OCI-LY7 (cell line): ENCODE measurements around the gene EME2. TPM values are rescaled to one million over a fixed set of nuclear protein-coding genes. Genes with fewer than 3 reads are reported as not detected.

ENCODE experiments used
- BruUV-seq: library from RNA; stranded (reverse); fragments of 400-500 nt; replicated peaks from 2 replicates; lab custom pipeline; 2021; lab: Mats Ljungman, UMichigan
- CTCF ChIA-PET: fragments of 300-600 bp; sonication (Branson Sonifier 250); formaldehyde crosslinking; loops from one replicate; lab custom pipeline; 2022; ENCODE audit warnings: antibody characterized with exemption; ENCODE audit not compliant: unreplicated experiment; lab: Charles Lee
- POLR2A ChIA-PET: fragments of 300-600 bp; sonication (Branson Sonifier 250); formaldehyde crosslinking; loops from one replicate; lab custom pipeline; 2022; ENCODE audit warnings: antibody characterized with exemption; lab: Charles Lee
- DNase-seq: peaks from one replicate; pipeline ENCODE4 v3.0.0-alpha.2; 2015; ENCODE audit warnings: low spot score
- H2AFZ ChIP-seq: fragments of 200-600 bp; sonication (generic), shearing (Covaris generic); 2 replicates; pipeline ENCODE4 v1.6.1; 2014; ENCODE audit warnings: mild to moderate bottlenecking, antibody characterized with exemption, low read length, moderate library complexity
- H3K27ac ChIP-seq: fragments of 200-600 bp; sonication (generic); 2 replicates; pipeline ENCODE4 v1.5.1; 2014; ENCODE audit warnings: mixed run types, low read depth, mild to moderate bottlenecking, moderate library complexity, low read length, inconsistent platforms; ENCODE audit not compliant: poor library complexity, severe bottlenecking
- H3K36me3 ChIP-seq: fragments of 200-600 bp; sonication (generic); 2 replicates; pipeline ENCODE4 v1.6.1; 2014; ENCODE audit warnings: mild to moderate bottlenecking, antibody characterized with exemption, low read length, moderate library complexity, mixed read lengths; ENCODE audit not compliant: insufficient read depth
- H3K4me1 ChIP-seq: fragments of 200-600 bp; sonication (generic); 2 replicates; pipeline ENCODE4 v1.5.1; 2014; ENCODE audit warnings: mild to moderate bottlenecking, low read length; ENCODE audit not compliant: insufficient read depth, poor library complexity, severe bottlenecking
- H3K4me2 ChIP-seq: fragments of 200-600 bp; sonication (generic); 2 replicates; pipeline ENCODE4 v1.6.1; 2014; ENCODE audit warnings: mild to moderate bottlenecking, low read length
- H3K4me3 ChIP-seq: fragments of 200-600 bp; sonication (generic); 2 replicates; pipeline ENCODE4 v1.5.1; 2014; ENCODE audit warnings: mild to moderate bottlenecking, low read depth, low read length; ENCODE audit not compliant: poor library complexity, severe bottlenecking
- H3K79me2 ChIP-seq: fragments of 200-600 bp; sonication (generic); 2 replicates; pipeline ENCODE4 v1.6.1; 2016; ENCODE audit warnings: low read depth, mild to moderate bottlenecking, low read length, moderate library complexity, mixed read lengths; ENCODE audit not compliant: insufficient read depth
- H3K9me2 ChIP-seq: fragments of 200-600 bp; sonication (generic); 2 replicates; pipeline ENCODE4 v1.6.1; 2016; ENCODE audit warnings: mild to moderate bottlenecking, low read length, mixed read lengths; ENCODE audit not compliant: insufficient read depth
- H3K9me3 ChIP-seq: fragments of 200-600 bp; sonication (generic); 2 replicates; pipeline ENCODE4 v1.6.1; 2014; ENCODE audit warnings: mild to moderate bottlenecking, mixed run types, low read length, mixed read lengths
- H4K20me1 ChIP-seq: fragments of 200-600 bp; sonication (generic); 2 replicates; pipeline ENCODE4 v1.6.1; 2014; ENCODE audit warnings: mild to moderate bottlenecking, antibody characterized with exemption, low read length, moderate library complexity, mixed read lengths; ENCODE audit not compliant: insufficient read depth
- EZH2phosphoT487 ChIP-seq: fragments of 200-600 bp; sonication (generic); IDR thresholded peaks from 2 replicates; pipeline ENCODE4 v1.6.1; 2018; ENCODE audit warnings: low read depth, borderline replicate concordance, mild to moderate bottlenecking, mixed run types, antibody characterized with exemption, low read length, moderate library complexity, mixed read lengths
- intact Hi-C: fragments of 100-400 bp; cut with micrococcal nuclease; formaldehyde crosslinking; loops from one replicate; pipeline ENCODE4 v1.10.0; 2022; ENCODE audit not compliant: unreplicated experiment
- total RNA-seq, 2 experiments: library from RNA; depleted of rRNA in 1 of 2; stranded (reverse); fragments of >200 nt in 1 of 2; shearing (Covaris generic) in 1 of 2; gene quantifications; 2 replicates each; pipeline ENCODE4 v1.2.3, GENCODE V29; 2014 to 2022
- TF ChIP-seq, protein P1 (sequence below): fragments of 200-600 bp; sonication (generic); conservative IDR thresholded peaks from 2 replicates; pipeline ENCODE4 v1.5.1; 2014; ENCODE audit warnings: mild to moderate bottlenecking, antibody characterized with exemption, low read length, moderate library complexity, mixed read lengths

EME2 gene
- total RNA-seq, 2 experiments from 2014 or later = 23.8 to 48.5 TPM

DNA sequence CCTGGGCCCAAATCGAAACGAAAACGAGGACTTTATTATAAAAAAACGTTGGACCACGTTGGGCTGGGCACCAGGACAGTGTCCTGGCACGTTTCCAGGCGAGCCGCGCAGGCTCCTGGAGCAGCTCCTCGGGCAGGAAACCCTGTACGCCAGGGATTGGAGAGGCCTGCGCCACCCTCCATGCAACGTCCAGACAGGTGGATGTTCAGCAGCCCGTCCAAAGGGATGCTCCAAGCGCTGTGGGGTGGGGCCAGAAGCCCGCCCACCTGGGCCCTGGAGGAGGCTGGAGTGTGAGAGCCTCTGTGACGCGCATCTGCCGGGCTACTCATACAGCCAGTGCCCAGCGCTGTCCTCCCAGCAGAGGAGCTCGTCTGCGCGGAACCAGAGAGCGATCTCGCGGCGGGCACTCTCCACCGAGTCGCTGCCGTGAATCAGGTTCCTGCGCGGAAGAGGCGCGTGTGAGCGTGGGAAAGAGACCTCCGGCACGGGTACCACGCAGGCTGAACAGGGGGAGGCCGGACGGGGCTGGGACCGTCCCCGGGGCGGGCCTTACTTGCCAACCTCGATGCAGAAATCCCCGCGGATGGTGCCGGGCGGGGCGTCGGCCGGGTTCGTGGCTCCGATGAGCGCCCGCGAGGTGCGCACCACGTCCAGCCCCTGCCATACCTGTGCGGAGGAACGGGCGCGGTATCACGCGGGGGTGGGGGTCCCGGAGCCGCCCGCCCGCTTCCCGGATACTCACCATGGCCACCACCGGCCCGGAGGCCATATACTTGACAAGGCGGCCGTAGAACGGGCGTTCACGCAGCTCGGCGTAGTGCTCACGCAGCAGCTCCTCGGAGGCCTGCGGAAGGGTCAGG, 2.1 kb upstream of the EME2 start:
- peak; percentile 18 for DNase-seq
- Histone ChIP-seq H3K27ac (peak overlapping the region; percentile 89), H3K4me3 (peak overlapping the region; percentile 98), H3K9me3 (no peaks in the 10 kb centered on the region), H2AFZ (no peak overlapping the region), H3K79me2 (peaks cover 26% of the 10 kb centered on the region; the same call in 1 of the 2 replicates), H4K20me1 (no peaks in the 10 kb centered on the region), H3K4me1 (peaks cover 23% of the 10 kb centered on the region), H3K36me3 (peaks cover 66% of the 10 kb centered on the region), H3K4me2 (peak overlapping the region; percentile 100), H3K9me2 (no peaks in the 10 kb centered on the region)
- BruUV-seq = no TSS peak
- no peak for TF ChIP-seq EZH2phosphoT487
- TF ChIP-seq, protein P1, sequence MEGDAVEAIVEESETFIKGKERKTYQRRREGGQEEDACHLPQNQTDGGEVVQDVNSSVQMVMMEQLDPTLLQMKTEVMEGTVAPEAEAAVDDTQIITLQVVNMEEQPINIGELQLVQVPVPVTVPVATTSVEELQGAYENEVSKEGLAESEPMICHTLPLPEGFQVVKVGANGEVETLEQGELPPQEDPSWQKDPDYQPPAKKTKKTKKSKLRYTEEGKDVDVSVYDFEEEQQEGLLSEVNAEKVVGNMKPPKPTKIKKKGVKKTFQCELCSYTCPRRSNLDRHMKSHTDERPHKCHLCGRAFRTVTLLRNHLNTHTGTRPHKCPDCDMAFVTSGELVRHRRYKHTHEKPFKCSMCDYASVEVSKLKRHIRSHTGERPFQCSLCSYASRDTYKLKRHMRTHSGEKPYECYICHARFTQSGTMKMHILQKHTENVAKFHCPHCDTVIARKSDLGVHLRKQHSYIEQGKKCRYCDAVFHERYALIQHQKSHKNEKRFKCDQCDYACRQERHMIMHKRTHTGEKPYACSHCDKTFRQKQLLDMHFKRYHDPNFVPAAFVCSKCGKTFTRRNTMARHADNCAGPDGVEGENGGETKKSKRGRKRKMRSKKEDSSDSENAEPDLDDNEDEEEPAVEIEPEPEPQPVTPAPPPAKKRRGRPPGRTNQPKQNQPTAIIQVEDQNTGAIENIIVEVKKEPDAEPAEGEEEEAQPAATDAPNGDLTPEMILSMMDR = no peak
- ChIA-PET POLR2A (no interaction called here), CTCF (no interaction called here)
- intact Hi-C loops = loop anchor here (5.0 kb wide), 1 partner anchor 158 kb away; the partner anchor contains the start of genes CRAMP1 and IFT140

DNA sequence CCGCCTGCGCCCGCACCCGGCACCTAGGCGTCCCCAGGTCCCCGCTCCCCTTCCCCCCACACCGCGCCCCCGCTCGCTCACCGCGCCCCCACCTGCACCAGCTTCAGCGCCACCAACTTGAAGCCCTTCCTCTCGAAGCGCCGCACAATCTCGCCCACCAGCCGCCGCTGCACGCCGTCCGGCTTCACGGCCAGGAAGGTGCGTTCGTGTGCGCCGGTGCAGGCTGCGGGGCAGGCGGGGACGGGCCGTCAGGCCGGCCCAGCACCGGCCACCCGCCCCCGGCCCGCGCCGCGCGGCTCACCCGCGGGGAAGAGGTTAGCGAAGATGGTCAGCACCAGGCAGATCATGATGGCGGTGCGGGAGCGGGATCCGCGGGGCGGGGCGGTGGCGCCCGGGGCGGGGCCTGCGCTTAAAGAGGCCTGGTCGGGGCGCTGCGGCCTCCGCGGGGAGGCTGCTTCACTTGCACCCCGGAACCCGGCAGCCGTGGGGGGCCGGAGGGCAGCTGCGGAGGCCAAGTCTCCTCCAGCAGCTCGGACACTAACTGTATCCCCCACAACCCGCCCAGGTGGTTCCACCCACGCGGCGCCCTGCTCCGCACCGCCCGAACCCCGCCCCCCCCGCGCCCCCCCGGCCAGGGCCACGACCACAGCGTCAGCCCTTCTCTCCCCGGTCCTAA, 1.3 kb upstream of the EME2 start, which contains the start of gene NME3:
Gene NME3 (minus strand): TSS at position 356 of the 676 bp plus-strand sequence. CDS start 9 bp downstream, at position 347.
- Histone ChIP-seq H3K27ac (peak within 1 kb of the TSS; percentile 89), H3K9me3 (no peaks in the 10 kb centered on the region), H3K36me3 (peaks cover 66% of the 10 kb centered on the region), H3K4me1 (peaks cover 23% of the 10 kb centered on the region), H3K79me2 (peaks cover 26% of the 10 kb centered on the region; the same call in 1 of the 2 replicates), H2AFZ (peak within 1 kb of the TSS; percentile 40; the same call in 1 of the 2 replicates), H3K4me2 (peak within 1 kb of the TSS; percentile 100), H3K9me2 (no peaks in the 10 kb centered on the region), H4K20me1 (no peaks in the 10 kb centered on the region), H3K4me3 (peak within 1 kb of the TSS; percentile 98)
- POLR2A ChIA-PET = interaction anchor here (0.6 to 1.9 kb wide), 2 partner anchors 11 to 55 kb away, joined by 3 to 9 read pairs; partner anchors contain the start of genes NUBP2 and SPSB3
- BruUV-seq = no TSS peak
- DNase-seq = peak; percentile 77
- no peak for TF ChIP-seq EZH2phosphoT487
- TF ChIP-seq, protein P1 = no peak
- intact Hi-C loops = loop anchor here (5.0 kb wide), 1 partner anchor 159 kb away; the partner anchor contains the start of genes CRAMP1 and IFT140
- CTCF ChIA-PET = no interaction called here
